Neuronal stem cell (in vitro differentiated cells): ENCODE results near the gene SORL1-AS1.
"Not testable (repeated sequence)": the region's sequence is repeated elsewhere in the genome, so short reads cannot be mapped to it uniquely, and the experiment has no call there.

Experiments used
- DNase-seq: peaks from one replicate; pipeline ENCODE4 v3.0.0-alpha.2; 2013; ENCODE audit warnings: low spot score
- H2AFZ ChIP-seq: one replicate; pipeline ENCODE4 v1.6.1; 2013; ENCODE audit warnings: mild to moderate bottlenecking, low read length, inconsistent platforms
- H2AK5ac ChIP-seq: 2 replicates; pipeline ENCODE4 v1.6.1; 2013; ENCODE audit warnings: low read depth, mild to moderate bottlenecking, inconsistent platforms, low read length, moderate library complexity, mixed read lengths
- H2BK120ac ChIP-seq: 2 replicates; pipeline ENCODE4 v1.6.1; 2013; ENCODE audit warnings: low read depth, mild to moderate bottlenecking, inconsistent platforms, low read length, moderate library complexity, mixed read lengths
- H2BK12ac ChIP-seq: one replicate; pipeline ENCODE4 v1.6.1; 2013; ENCODE audit warnings: low read length, inconsistent platforms
- H2BK15ac ChIP-seq: 2 replicates; pipeline ENCODE4 v1.6.1; 2013; ENCODE audit warnings: mild to moderate bottlenecking, low read length, inconsistent platforms, mixed read lengths
- H2BK5ac ChIP-seq: one replicate; pipeline ENCODE4 v1.6.1; 2013; ENCODE audit warnings: inconsistent platforms, mild to moderate bottlenecking, low read length, moderate library complexity
- H3K14ac ChIP-seq: one replicate; pipeline ENCODE4 v1.6.1; 2013; ENCODE audit warnings: low read length, inconsistent platforms
- H3K18ac ChIP-seq: 2 replicates; pipeline ENCODE4 v1.6.1; 2013; ENCODE audit warnings: low read length, inconsistent platforms
- H3K23ac ChIP-seq: 2 replicates; pipeline ENCODE4 v1.6.1; 2013; ENCODE audit warnings: low read depth, mild to moderate bottlenecking, mixed read lengths, low read length, inconsistent platforms; ENCODE audit not compliant: poor library complexity
- H3K27ac ChIP-seq: replicated peaks from 3 replicates; pipeline ENCODE4 v1.5.1; 2013; ENCODE audit warnings: low read length, inconsistent platforms
- H3K27me3 ChIP-seq, 3 experiments: 2 replicates each; pipeline ENCODE4 v1.6.1; 2013; ENCODE audit warnings: low read length in 3 of 3, mild to moderate bottlenecking in 2 of 3, inconsistent platforms in 1 of 3, low read depth in 1 of 3, mixed read lengths in 1 of 3, moderate library complexity in 1 of 3; ENCODE audit not compliant: control insufficient read depth in 3 of 3, insufficient read depth in 3 of 3
- H3K36me3 ChIP-seq, 2 donors: replicated peaks in 1 of 2; 2 replicates each; pipeline ENCODE4 v1.6.1; 2013; ENCODE audit warnings: low read length in 2 of 2; ENCODE audit not compliant: control insufficient read depth in 2 of 2, insufficient read depth in 2 of 2
- H3K4ac ChIP-seq: 2 replicates; pipeline ENCODE4 v1.6.1; 2013; ENCODE audit warnings: inconsistent platforms, mild to moderate bottlenecking, low read length, moderate library complexity
- H3K4me1 ChIP-seq, 2 donors: 1 replicate in 1 of 2; 2 replicates in 1 of 2; pipeline ENCODE4 v1.6.1; 2013; ENCODE audit warnings: low read length in 2 of 2, low read depth in 1 of 2; ENCODE audit not compliant: control insufficient read depth in 2 of 2, insufficient read depth in 1 of 2
- H3K4me2 ChIP-seq: one replicate; pipeline ENCODE4 v1.6.1; 2013; ENCODE audit warnings: mild to moderate bottlenecking, low read length, inconsistent platforms; ENCODE audit not compliant: insufficient read depth, poor library complexity, severe bottlenecking
- H3K4me3 ChIP-seq, 2 donors: 2 replicates each; pipeline ENCODE4 v1.5.1; 2013; ENCODE audit warnings: low read length in 2 of 2, mild to moderate bottlenecking in 2 of 2, inconsistent platforms in 1 of 2, moderate library complexity in 1 of 2
- H3K79me1 ChIP-seq: one replicate; pipeline ENCODE4 v1.6.1; 2013; ENCODE audit warnings: low read depth, mild to moderate bottlenecking, inconsistent platforms, low read length, moderate library complexity
- H3K9ac ChIP-seq: one replicate; pipeline ENCODE4 v1.6.1; 2013; ENCODE audit warnings: mild to moderate bottlenecking, low read depth, low read length, inconsistent platforms; ENCODE audit not compliant: poor library complexity
- H3K9me3 ChIP-seq, 2 donors: replicated peaks in 1 of 2; 2 replicates each; pipeline versions ENCODE3 to v1.6.1; 2013; ENCODE audit warnings: low read length in 2 of 2, mild to moderate bottlenecking in 2 of 2, inconsistent platforms in 1 of 2, low read depth in 1 of 2, mixed read lengths in 1 of 2, moderate library complexity in 1 of 2; ENCODE audit not compliant: control insufficient read depth in 2 of 2, insufficient read depth in 1 of 2
- H4K8ac ChIP-seq: one replicate; pipeline ENCODE4 v1.6.1; 2013; ENCODE audit warnings: low read depth, mild to moderate bottlenecking, inconsistent platforms, low read length, moderate library complexity
- H4K91ac ChIP-seq: one replicate; pipeline ENCODE4 v1.6.1; 2013; ENCODE audit warnings: low read length, low read depth, mild to moderate bottlenecking, inconsistent platforms; ENCODE audit not compliant: poor library complexity
- WGBS, 2 donors: extraction: QIAGEN DNeasy Blood & Tissue Kit; methylation state at CpG; one replicate each; pipeline ENCODE4 v1.1.7; 2013; ENCODE audit warnings: missing lambda C conversion rate in 2 of 2, mixed read lengths in 1 of 2; ENCODE audit not compliant: insufficient read length in 2 of 2, insufficient replicate concordance in 1 of 2; ENCODE audit errors: extremely low coverage in 2 of 2; 5-methylcytosine and 5-hydroxymethylcytosine counted together

The SORL1-AS1 gene

GRCh38 chr11:121412711-121413415 is 39.9 kb downstream of the SORL1-AS1 start:
- Histone ChIP-seq H2BK5ac (no peak overlapping the region), H3K79me1 (peaks cover 2% of the 10 kb centered on the region)
- WGBS, 2 donors: no CpG with 5 or more reads among the region's 4 CpGs

GRCh38 chr11:121412000-121412587 is 40.7 kb downstream of the SORL1-AS1 start:
- H3K4me3 ChIP-seq: no peak overlapping the region
- H3K9me3 ChIP-seq: no peaks in the 10 kb centered on the region
- H3K14ac ChIP-seq: no peak overlapping the region
- no peak overlapping the region for H3K27ac ChIP-seq
- no peak overlapping the region for H2AK5ac ChIP-seq
- no peak overlapping the region for H3K4me2 ChIP-seq
- no peak overlapping the region for H2BK12ac ChIP-seq
- H4K8ac ChIP-seq: no peak overlapping the region
- H3K23ac ChIP-seq: no peak overlapping the region
- no CpG with 5 or more reads among the region's 4 CpGs for WGBS, 2 donors
- no peak overlapping the region for H4K91ac ChIP-seq
- no peak overlapping the region for H3K9ac ChIP-seq
- H2BK120ac ChIP-seq: no peak overlapping the region
- no peak overlapping the region for H3K4ac ChIP-seq
- H3K36me3 ChIP-seq: peaks cover 0 to 1% of the 10 kb centered on the region in 2 donors
- no peak for DNase-seq
- no peaks in the 10 kb centered on the region for H3K79me1 ChIP-seq
- H3K27me3 ChIP-seq: no peaks in the 10 kb centered on the region
- no peak overlapping the region for H2AFZ ChIP-seq
- H3K4me1 ChIP-seq: peaks cover 0 to 8% of the 10 kb centered on the region in 2 donors
- no peak overlapping the region for H2BK5ac ChIP-seq
- H2BK15ac ChIP-seq: no peak overlapping the region
- H3K18ac ChIP-seq: no peak overlapping the region

More at GRCh38 chr11:121412711-121413415, 39.9 kb downstream of the SORL1-AS1 start:
- Histone ChIP-seq H3K4me3 (no peak overlapping the region), H3K4me1 (peaks cover 0 to 2% of the 10 kb centered on the region in 2 donors), H2AK5ac (no peak overlapping the region), H2BK15ac (no peak overlapping the region), H3K14ac (no peak overlapping the region), H3K27me3 (no peaks in the 10 kb centered on the region), H4K8ac (no peak overlapping the region), H3K4ac (no peak overlapping the region), H2BK120ac (no peak overlapping the region), H3K23ac (no peak overlapping the region), H3K18ac (no peak overlapping the region), H2AFZ (no peak overlapping the region), H3K27ac (no peak overlapping the region), H3K36me3 (peaks cover 0 to 1% of the 10 kb centered on the region in 2 donors), H3K9me3 (no peaks in the 10 kb centered on the region), H3K4me2 (no peak overlapping the region), H4K91ac (no peak overlapping the region), H2BK12ac (no peak overlapping the region), H3K9ac (no peak overlapping the region)
- no peak for DNase-seq

- H3K27me3 ChIP-seq, H2AFZ ChIP-seq, H3K27ac ChIP-seq, H3K23ac ChIP-seq, H2BK15ac ChIP-seq, H3K9ac ChIP-seq, H3K4ac ChIP-seq, H3K4me3 ChIP-seq, H3K36me3 ChIP-seq, H3K79me1 ChIP-seq, H2BK12ac ChIP-seq, H2BK5ac ChIP-seq, H3K4me2 ChIP-seq, H2AK5ac ChIP-seq, H4K8ac ChIP-seq, DNase-seq, H3K18ac ChIP-seq, H3K14ac ChIP-seq, H2BK120ac ChIP-seq, H3K9me3 ChIP-seq, H4K91ac ChIP-seq: not testable (repeated sequence)
- H3K4me1 ChIP-seq: peaks cover 1 to 16% of the 10 kb centered on the region in 2 donors
These were observed 41.4 kb downstream of the SORL1-AS1 start for GRCh38 chr11:121411330-121411729.

GRCh38 chr11:121410041-121410440 is 42.7 kb downstream of the SORL1-AS1 start:
- H3K27ac ChIP-seq, H3K23ac ChIP-seq, H2AFZ ChIP-seq, H4K8ac ChIP-seq, H3K4me3 ChIP-seq, H3K9ac ChIP-seq, H2BK5ac ChIP-seq, H3K27me3 ChIP-seq, H3K9me3 ChIP-seq, H4K91ac ChIP-seq, DNase-seq, H2BK12ac ChIP-seq, H3K36me3 ChIP-seq, H3K79me1 ChIP-seq, H3K14ac ChIP-seq, H3K4me2 ChIP-seq, H3K4ac ChIP-seq, H2BK120ac ChIP-seq, H2BK15ac ChIP-seq, H2AK5ac ChIP-seq, H3K18ac ChIP-seq: not testable (repeated sequence)
- WGBS, 2 donors: no CpG with 5 or more reads among the region's 2 CpGs
- H3K4me1 ChIP-seq: peaks cover 5 to 21% of the 10 kb centered on the region in 2 donors
